GM21717 (cell line): ENCODE measurements around the gene UNC5A.

Experiments used
- ATAC-seq: cut with Tn5 transposase; IDR thresholded peaks from one replicate; pipeline ENCODE4 v1.9.1; 2021; ENCODE audit warnings: mild to moderate bottlenecking, moderate library complexity; ENCODE audit not compliant: unreplicated experiment

Gene UNC5A

GRCh38 chr5:176819476-176819875 is 9.1 kb downstream of the UNC5A start:
- no peak for ATAC-seq

GRCh38 chr5:176820937-176821336 is 10.6 kb downstream of the UNC5A start:
- ATAC-seq, result no peak

GRCh38 chr5:176821441-176821840 is 11.1 kb downstream of the UNC5A start:
- ATAC-seq, result no peak

- ATAC-seq, result no peak
Observed at GRCh38 chr5:176822041-176822792, 11.9 kb downstream of the UNC5A start.

- no peak for ATAC-seq
Observed at GRCh38 chr5:176822793-176823481, 12.6 kb downstream of the UNC5A start.

GRCh38 chr5:176823869-176824412 is 13.6 kb downstream of the UNC5A start:
- ATAC-seq, result no peak

GRCh38 chr5:176824604-176825003 is 14.2 kb downstream of the UNC5A start:
- no peak for ATAC-seq

GRCh38 chr5:176825234-176825633 is 14.9 kb downstream of the UNC5A start:
- ATAC-seq, result no peak

GRCh38 chr5:176825957-176826356 is 15.6 kb downstream of the UNC5A start:
- ATAC-seq, result no peak

- no peak for ATAC-seq
Observed at GRCh38 chr5:176827736-176828414, 17.5 kb downstream of the UNC5A start.

- ATAC-seq, result no peak
Observed at GRCh38 chr5:176829320-176829719, 19.0 kb downstream of the UNC5A start.

GRCh38 chr5:176830422-176830994 is 20.1 kb downstream of the UNC5A start:
- no peak for ATAC-seq

- ATAC-seq, result no peak
Observed at GRCh38 chr5:176830995-176831423, 20.6 kb downstream of the UNC5A start.

- no peak for ATAC-seq
Observed at GRCh38 chr5:176831425-176831824, 21.1 kb downstream of the UNC5A start.

GRCh38 chr5:176832162-176832561 is 21.8 kb downstream of the UNC5A start:
- ATAC-seq, result no peak

- ATAC-seq, result no peak
Observed at GRCh38 chr5:176833286-176833685, 22.9 kb downstream of the UNC5A start.

- no peak for ATAC-seq
Observed at GRCh38 chr5:176835918-176836317, 25.6 kb downstream of the UNC5A start.

- ATAC-seq, result no peak
Observed at GRCh38 chr5:176836811-176837706, 26.7 kb downstream of the UNC5A start.

GRCh38 chr5:176837707-176838115 is 27.4 kb downstream of the UNC5A start:
- no peak for ATAC-seq

GRCh38 chr5:176843673-176844072 is 33.3 kb downstream of the UNC5A start:
- ATAC-seq, result no peak
